Globus pallidus (tissue), 1 donor: ENCODE data around the gene DAPK3.
"Not testable (repeated sequence)": the region's sequence is repeated elsewhere in the genome, so short reads cannot be mapped to it uniquely, and the experiment has no call there.

ENCODE experiments used
- DNase-seq: peaks from one replicate; pipeline ENCODE4 v3.0.0-alpha.2; 2015; ENCODE audit warnings: low spot score

Gene DAPK3

GRCh38 chr19:4005436-4005835 is 34.5 kb upstream of the DAPK3 start:
- not testable (repeated sequence) for DNase-seq

GRCh38 chr19:4000798-4001197 is 29.9 kb upstream of the DAPK3 start:
- not testable (repeated sequence) for DNase-seq

GRCh38 chr19:3998667-3999412 is 27.9 kb upstream of the DAPK3 start:
- not testable (repeated sequence) for DNase-seq

GRCh38 chr19:3995607-3996006 is 24.7 kb upstream of the DAPK3 start:
- DNase-seq = no peak

- DNase-seq = no peak
These were observed 19.9 kb upstream of the DAPK3 start for GRCh38 chr19:3990815-3991117.

GRCh38 chr19:3987619-3988371 is 16.9 kb upstream of the DAPK3 start:
- peak; percentile 78 for DNase-seq

- DNase-seq = peak; percentile 85
These were observed 15.6 kb upstream of the DAPK3 start for GRCh38 chr19:3986260-3987041.

- no peak for DNase-seq
These were observed 14.9 kb upstream of the DAPK3 start for GRCh38 chr19:3985643-3986259.

- DNase-seq = peak; percentile 85
These were observed 14.2 kb upstream of the DAPK3 start, which contains the start of gene EEF2 for GRCh38 chr19:3984908-3985642. Gene EEF2, minus strand, starts transcription at chr19:3985463. Its CDS starts 83 bp downstream, at chr19:3985380.

GRCh38 chr19:3984584-3984907 is 13.6 kb upstream of the DAPK3 start:
- DNase-seq = no peak

GRCh38 chr19:3983936-3984583 is 13.2 kb upstream of the DAPK3 start:
- no peak for DNase-seq

- no peak for DNase-seq
These were observed 12.6 kb upstream of the DAPK3 start for GRCh38 chr19:3983542-3983914.

GRCh38 chr19:3982701-3983541 is 12.0 kb upstream of the DAPK3 start:
- DNase-seq = no peak

- DNase-seq = no peak
These were observed 11.1 kb upstream of the DAPK3 start for GRCh38 chr19:3981736-3982681.

GRCh38 chr19:3981373-3981735 is 10.5 kb upstream of the DAPK3 start:
- no peak for DNase-seq

GRCh38 chr19:3980353-3981251 is 9.7 kb upstream of the DAPK3 start:
- no peak for DNase-seq

GRCh38 chr19:3979674-3980352 is 8.9 kb upstream of the DAPK3 start:
- DNase-seq = no peak

- DNase-seq = no peak
These were observed 8.4 kb upstream of the DAPK3 start for GRCh38 chr19:3979289-3979673.
